Measurements from ENCODE around the gene HOXA9. TPM values are rescaled to one million over a fixed set of nuclear protein-coding genes. Genes with fewer than 3 reads are reported as not detected.

HOXA9 gene
- total and polyA plus RNA-seq, 3 donors from 2014 or later: 0.25 to 1.0 (median 0.39) TPM

DNA sequence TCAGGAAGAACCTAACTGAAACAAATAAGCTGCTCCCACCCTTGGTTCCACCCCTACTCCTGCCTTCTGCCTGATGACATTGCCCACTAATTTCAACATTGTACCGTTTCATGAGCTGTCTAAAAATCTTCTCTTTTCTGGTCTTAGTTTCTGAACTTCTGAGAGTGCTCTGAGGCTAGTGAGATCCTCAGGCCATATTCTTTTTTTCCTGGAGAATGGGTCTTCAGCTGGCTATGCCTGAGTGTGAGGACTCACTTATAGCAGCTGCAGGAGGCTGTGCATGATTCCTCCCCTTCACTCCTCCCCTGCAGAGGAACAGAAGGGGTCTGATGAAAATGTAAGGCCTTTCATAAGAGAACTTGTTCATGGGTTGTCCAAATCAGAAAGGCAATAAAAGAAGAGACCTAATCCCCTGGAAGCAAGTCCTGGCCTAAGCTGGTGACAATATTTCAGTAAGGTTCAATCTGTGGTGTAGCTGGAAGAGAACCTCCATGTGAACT is 45.9 kb downstream of the HOXA9 start:
- no peaks in the 10 kb centered on the region for H3K9me3 ChIP-seq
- H3K36me3 ChIP-seq (ENCODE audit: low read depth, missing control alignments): no peaks in the 10 kb centered on the region
- H3K4me3 ChIP-seq: no peak overlapping the region
- intact Hi-C loops (cut with DNase I; ENCODE audit: low total_unique reads): no loop called here
- DNase-seq: no peak
- no peaks in the 10 kb centered on the region for H3K4me1 ChIP-seq
- 82 to 83% methylated on average over 1 of the region's 1 CpG for WGBS, 2 donors
- no peaks in the 10 kb centered on the region for H3K27me3 ChIP-seq
- TF ChIP-seq, protein P1, sequence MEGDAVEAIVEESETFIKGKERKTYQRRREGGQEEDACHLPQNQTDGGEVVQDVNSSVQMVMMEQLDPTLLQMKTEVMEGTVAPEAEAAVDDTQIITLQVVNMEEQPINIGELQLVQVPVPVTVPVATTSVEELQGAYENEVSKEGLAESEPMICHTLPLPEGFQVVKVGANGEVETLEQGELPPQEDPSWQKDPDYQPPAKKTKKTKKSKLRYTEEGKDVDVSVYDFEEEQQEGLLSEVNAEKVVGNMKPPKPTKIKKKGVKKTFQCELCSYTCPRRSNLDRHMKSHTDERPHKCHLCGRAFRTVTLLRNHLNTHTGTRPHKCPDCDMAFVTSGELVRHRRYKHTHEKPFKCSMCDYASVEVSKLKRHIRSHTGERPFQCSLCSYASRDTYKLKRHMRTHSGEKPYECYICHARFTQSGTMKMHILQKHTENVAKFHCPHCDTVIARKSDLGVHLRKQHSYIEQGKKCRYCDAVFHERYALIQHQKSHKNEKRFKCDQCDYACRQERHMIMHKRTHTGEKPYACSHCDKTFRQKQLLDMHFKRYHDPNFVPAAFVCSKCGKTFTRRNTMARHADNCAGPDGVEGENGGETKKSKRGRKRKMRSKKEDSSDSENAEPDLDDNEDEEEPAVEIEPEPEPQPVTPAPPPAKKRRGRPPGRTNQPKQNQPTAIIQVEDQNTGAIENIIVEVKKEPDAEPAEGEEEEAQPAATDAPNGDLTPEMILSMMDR (IDR thresholded peaks at IDR 0.05): no peak
- TF ChIP-seq POLR2A (IDR thresholded peaks at IDR 0.05): no peak
- H3K27ac ChIP-seq: no peak overlapping the region

DNA sequence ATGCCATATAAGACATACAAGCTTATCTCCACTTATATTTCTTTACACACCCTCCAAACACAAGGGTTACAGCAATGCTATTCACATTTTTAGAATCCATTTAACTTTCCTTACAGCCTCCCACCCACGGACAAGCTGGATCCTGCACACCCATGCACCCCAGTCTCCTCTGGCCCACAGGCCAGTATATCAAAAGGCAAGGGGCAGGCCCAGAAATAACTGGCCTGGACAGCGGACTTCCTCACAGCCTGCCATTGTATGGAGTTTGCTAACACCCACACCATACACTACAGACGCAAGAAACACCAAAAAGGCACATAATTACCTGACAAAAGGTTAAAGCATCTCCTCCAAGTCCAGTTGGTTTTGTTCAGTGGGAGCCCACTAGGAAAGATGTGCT is 46.8 kb downstream of the HOXA9 start:
- WGBS, 2 donors: 54 to 65% methylated on average over 3 of the region's 3 CpGs
- intact Hi-C loops (cut with DNase I; ENCODE audit: low total_unique reads): no loop called here
- Histone ChIP-seq H3K36me3 (ENCODE audit: low read depth, missing control alignments) (no peaks in the 10 kb centered on the region), H3K27me3 (no peaks in the 10 kb centered on the region), H3K4me3 (no peak overlapping the region), H3K27ac (no peak overlapping the region), H3K4me1 (no peaks in the 10 kb centered on the region), H3K9me3 (no peaks in the 10 kb centered on the region)
- TF ChIP-seq POLR2A (IDR thresholded peaks at IDR 0.05): no peak
- TF ChIP-seq, protein P1 (IDR thresholded peaks at IDR 0.05): no peak
- DNase-seq: no peak

DNA sequence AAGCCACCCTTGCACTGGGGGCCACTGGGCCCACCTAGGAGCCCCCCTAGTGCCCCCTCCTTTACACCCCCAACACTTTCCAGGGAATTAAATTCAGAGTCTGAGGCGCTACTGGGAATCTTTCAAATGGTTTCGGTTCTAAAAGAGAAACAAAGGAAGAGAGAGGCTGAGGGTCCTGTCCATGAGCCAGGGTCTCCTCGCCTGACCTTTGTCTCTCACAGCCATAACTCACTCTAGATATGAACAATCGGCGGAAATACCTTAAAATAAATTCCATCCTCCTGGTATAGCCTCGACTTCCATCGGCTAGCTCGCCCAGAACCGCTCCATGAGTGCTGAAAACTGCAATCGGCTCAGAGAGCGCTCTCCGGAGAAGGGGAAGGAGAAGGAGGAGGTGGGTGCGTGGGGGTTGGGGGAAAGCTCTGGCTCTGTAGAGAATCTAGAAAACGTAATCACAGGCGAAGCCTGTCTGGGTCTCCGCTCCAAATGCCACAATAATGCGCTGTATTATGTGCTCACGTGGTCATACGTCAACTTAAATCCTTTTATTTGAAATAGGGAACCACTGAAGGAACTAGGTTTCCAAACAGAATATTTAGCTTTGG is 47.3 kb downstream of the HOXA9 start:
- intact Hi-C loops (cut with DNase I; ENCODE audit: low total_unique reads): no loop called here
- no peak for DNase-seq
- Histone ChIP-seq H3K4me3 (no peak overlapping the region), H3K36me3 (ENCODE audit: low read depth, missing control alignments) (no peaks in the 10 kb centered on the region), H3K27me3 (no peaks in the 10 kb centered on the region), H3K4me1 (no peaks in the 10 kb centered on the region), H3K9me3 (no peaks in the 10 kb centered on the region), H3K27ac (no peak overlapping the region)
- 24 to 31% methylated on average over 19 of the region's 19 CpGs for WGBS, 2 donors
- no peak for TF ChIP-seq POLR2A (IDR thresholded peaks at IDR 0.05)
- TF ChIP-seq, protein P1 (IDR thresholded peaks at IDR 0.05): no peak

DNA sequence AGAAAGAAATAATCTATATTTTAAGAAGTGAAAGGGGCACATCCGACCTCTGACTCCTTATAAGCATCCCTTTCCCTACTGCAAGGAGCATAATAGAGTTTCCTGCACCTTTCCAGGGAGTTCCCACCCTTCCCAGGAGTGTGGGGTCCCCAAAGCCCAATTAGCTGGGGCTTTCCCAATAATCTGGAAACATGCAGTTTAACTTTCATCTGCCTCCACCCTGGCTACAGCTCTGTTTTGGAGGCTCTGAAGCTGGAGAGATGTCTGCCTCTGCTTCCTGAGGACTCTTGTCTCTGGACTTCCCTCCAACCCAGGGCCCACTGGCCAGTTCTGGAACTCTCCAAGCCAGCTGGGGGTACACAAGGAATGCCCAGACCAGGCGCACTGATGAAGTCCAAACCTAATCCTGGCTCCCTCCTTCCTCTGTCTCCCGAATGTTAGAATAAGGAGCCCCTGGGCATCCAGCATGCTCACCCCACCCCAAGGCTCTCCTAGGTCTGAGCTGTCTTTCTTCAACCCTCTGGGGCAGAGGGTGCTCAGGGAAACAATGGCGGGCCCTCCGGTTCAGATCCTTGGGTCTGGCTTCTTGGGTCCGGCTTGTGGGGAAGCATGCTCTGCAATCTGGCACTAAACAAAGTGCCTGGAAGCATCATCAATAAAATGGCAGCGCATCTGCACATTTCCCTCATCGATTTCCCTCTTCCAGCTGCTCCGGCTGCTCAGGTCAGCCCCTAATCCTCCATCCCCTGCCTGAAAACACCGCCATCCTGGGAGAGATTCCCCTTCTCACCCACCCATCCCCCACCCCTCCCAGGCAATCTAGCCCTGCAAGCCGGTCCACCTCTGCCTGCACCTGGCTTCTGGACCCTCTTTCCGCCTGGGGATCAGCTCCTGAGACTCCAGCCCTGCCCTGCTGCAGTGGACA is 48.1 kb downstream of the HOXA9 start:
- no peak overlapping the region for H3K4me3 ChIP-seq
- DNase-seq: no peak
- 31 to 52% methylated on average over 12 of the region's 12 CpGs for WGBS, 2 donors

More for the DNA sequence above, 48.1 kb downstream of the HOXA9 start:
- H3K27me3 ChIP-seq: no peaks in the 10 kb centered on the region
- H3K9me3 ChIP-seq: no peaks in the 10 kb centered on the region
- H3K4me1 ChIP-seq: no peaks in the 10 kb centered on the region
- H3K27ac ChIP-seq: no peak overlapping the region
- TF ChIP-seq POLR2A (IDR thresholded peaks at IDR 0.05): no peak
- TF ChIP-seq, protein P1 (IDR thresholded peaks at IDR 0.05): no peak
- intact Hi-C loops (cut with DNase I; ENCODE audit: low total_unique reads): no loop called here
- no peaks in the 10 kb centered on the region for H3K36me3 ChIP-seq (ENCODE audit: low read depth, missing control alignments)

Measured in testis (tissue), 3 donors.